ENCODE measurements around the gene THEM5.

Gene THEM5

DNA sequence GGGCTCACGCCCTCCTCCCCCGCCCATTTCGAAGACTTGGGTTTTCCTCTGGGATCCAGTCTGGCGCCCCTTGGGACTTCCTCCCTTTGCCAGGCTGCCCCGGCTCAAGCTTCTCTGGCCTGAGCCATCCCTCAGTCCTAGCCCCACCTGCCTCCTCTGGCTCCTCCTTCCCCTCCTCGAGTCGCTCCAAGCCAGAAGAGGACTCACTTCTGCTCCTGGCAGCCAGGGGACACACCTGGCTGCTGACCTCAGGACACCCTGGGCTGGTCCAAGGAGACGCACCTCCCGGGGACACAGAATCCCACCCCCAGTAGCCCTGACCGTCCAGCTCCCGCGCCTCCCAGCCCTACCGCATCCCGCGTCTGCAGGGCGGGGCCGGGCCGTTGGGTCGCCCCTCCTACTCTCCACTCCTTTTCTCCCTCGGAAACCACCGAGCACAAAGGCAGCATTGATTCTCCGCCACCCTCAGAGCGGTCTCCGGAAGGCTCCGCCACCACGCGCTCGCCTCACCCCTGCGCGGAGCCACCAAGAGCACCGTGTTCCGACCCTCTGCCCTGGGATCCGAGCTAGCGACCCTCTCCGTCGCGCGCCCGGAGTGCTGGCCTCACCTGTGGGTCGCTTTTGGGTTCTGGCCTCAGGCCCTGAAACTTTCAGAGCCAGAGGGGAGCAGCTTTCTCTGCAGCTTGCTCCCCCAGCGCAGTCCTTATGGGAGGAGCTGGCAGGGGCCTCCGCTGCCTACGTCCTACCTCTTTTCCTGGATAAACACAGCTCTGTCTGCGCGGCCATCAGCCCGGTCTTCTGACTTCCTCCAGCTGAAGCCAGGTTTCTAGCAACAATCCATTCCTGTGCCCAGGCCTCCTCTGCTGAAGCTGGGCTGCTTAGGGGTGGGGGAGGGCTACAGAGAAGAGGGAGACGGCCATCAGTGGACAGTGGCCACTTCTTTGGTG is 13.8 kb downstream of the THEM5 start, which contains the start of gene C2CD4D:
Gene C2CD4D (minus strand): TSS at position 364 of the 947 bp plus-strand sequence. CDS start 831 bp downstream, outside the sequence.
- DNase-seq (ENCODE audit: low read depth in 2 of 2) = peak; percentile 41 to 60

DNA sequence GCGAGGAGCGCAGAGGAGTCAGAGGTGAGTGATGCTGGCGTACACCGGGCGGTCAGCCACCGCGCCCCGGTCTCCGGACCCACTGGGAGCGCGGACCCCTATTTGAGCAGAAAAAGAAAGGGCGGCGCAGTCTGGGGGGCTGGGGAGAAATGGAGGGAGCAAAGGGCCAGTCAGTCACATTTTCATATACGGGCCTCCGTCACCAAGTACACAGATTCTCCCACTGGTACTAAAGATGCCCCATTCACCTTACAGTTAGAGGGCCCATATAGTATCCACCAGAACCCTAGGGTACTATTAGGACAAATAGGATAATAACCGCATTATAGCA is 14.5 kb downstream of the THEM5 start:
- no peak for DNase-seq (ENCODE audit: low read depth in 2 of 2)

DNA sequence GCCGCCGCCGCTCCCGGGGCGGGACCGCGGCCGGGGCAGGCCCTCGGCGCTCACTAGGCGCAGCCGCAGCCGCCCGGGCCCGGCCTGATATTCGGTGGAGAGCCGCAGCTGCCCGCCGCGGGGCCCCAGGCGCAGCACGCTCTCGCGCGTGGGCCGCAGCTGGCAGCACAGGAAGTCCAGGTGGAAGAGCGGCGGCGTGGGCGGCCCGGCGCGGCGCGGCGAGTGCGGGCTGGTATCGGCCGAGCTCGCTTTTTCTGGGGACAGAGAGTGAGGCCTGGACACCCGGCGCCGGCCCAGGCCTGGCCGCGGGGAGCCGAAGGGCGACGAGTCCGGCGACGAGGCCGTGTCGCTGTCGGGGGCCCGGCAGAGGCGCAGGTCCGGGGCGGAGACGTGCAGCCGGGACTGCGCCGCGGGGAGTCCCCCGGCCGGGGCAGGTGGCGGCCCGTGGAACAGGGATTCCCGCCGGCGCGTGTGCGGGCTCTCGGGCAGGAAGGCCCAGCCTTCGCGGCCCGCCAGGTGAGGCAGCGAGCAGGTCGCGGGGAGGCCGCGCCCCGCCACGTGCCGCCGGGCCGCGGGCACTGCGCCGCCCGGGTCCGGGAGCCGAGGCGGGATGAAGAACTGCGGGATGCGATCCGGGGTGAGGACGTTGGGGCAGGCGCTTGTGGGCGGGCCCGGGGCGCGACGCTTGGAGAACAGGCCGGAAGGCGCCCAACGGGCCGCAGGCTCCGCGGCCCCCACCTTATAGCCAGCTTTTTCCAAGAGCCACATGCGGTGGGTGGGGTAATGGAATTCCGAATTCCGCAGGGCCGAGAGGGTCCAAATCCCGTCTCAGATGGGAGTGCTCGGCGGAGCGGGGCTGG is 15.1 kb downstream of the THEM5 start:
- DNase-seq (ENCODE audit: low read depth in 2 of 2) = peak in 1 of 2 donors; percentile 42

DNA sequence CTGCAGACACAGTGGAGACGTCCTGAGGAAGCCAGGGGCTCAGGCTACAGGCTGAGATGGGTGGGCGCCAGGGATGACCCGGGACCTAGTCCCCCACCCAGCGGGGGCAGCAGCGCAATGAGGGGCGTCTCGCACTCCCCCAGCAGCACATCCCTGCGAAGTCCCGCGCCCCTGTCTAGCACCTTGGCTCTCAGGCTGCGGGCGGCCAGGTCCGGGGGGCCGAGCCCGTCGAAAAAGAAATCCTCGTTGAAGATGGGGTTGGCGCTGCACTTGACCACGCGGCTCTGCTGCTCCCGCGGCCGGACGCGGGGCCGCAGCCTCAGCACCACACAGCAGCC is 15.7 kb downstream of the THEM5 start:
- DNase-seq (ENCODE audit: low read depth in 2 of 2) = no peak

DNA sequence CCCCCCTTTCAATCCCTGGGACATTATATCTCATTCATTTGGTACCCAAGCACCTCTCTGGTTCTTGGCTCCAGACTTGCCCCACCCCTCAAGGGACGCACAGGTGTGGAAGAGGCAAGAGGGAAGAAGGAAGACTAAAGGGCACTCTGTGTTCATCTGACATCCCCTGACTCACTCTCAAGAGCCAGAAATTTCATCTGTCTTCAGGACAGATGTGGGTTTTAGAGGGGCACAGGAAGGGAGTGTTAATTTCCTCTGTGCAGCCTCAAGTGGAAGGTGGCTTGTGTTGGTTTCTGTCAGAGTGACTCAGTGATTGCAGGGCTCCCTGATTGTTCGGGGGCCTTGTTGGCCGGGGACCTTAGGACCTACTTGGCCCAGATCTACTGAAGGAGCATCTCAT is 16.3 kb downstream of the THEM5 start:
- DNase-seq (ENCODE audit: low read depth in 2 of 2) = no peak

DNA sequence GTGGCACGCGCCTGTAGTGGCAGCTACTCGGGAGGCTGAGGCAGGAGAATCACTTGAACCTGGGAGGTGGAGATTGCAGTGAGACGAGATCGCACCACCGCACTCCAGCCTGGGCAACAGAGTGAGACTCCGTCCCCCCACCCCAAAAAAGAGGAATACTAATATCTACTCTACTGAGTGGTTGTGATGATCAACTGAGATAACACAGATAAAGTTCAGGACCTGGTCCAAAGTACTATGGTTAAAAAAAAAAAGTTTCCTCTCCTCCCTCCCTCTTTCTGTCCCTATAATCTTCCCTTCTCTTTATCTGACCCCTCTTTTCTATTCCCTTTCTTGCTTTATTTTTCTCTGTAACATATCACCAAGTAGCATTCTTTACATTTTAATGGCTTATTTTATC is 17.9 kb downstream of the THEM5 start:
- DNase-seq (ENCODE audit: low read depth in 2 of 2) = no peak

DNA sequence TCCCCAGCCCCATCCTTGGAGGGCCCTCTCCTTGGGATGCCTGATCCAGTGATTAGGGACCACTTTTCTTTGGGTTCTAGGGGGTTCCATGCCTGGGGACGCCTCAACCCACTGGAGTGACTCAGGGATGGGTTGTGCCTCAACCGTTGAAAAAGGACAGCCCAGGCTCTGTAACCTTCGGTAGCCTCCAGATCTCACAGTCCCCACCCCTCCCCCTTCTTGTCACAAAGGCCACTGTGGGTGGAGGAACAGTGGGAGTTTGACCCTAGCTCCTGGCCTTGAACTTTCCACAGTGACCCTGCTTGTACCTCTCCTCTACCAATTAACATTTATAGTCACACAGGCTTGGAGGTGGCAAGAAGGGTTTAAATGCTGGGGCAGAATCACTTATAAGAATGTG is 19.3 kb downstream of the THEM5 start:
- DNase-seq (ENCODE audit: low read depth in 2 of 2) = no peak

DNA sequence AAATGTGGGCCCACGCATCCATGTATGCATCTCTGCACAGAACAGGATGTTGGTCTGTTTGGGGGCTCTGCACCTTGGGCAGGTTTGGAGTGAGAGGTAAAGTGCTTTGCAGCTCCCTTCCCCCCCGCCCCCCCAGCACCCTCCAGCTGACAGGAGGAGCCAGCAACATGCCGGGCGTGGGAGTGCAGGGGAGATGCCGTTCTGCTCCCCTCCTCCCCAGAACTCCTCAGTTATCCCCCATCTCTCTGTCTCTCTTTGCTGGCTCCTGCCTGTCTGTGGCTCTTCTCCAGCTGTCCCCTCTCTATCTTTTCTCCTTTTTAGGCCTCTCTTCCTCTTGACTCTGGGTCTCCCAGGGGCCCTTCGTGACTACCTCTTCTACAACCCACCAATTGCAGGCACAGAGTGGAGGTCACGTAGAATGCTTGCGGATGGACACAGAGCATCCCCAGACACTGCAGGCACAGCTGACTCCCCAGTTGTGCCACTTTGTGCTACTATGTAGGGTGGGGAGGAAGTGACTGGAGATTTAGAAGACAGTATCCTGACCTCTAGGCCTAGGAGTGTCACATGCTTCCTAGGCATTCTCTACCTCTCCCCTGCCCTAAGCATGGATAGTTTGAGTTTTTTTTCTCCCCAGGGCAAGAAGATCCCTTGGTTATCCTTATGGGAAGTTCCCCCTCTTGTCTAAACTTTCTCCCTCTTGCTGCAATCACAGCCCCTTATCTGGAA is 20.2 kb downstream of the THEM5 start:
- DNase-seq (ENCODE audit: low read depth in 2 of 2) = no peak

DNA sequence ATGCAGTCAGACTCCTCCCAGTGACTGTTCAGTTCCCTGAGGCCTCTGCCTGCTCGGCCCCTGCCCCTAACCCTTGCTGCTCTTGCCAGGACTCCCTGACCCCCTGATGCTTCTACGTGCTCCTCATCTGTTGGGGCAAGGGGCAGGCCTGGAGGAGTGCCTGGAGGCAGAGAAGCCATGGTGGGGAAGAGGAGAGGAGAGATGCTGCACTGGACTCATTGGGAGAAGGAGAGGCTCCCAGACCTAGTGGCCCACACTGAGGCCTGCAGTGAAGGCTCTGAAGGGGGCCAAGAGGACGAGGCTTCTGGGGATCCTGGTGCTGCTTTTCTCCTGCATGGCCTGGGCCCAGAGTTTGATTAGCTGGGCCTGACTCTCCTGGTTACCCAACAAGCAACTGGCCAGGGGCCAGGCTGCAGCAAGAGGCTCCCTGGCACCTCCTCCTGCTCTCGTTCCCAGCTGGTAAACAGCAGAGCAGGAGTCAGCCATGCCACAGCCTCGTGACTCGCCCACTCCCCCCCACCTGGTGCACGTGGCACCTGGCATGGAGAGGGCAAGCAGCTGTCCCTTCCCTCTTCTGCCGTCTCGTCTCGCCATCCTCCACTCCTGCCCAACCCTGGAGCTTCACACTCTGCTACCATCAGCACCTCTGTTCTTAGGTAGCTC is 21.1 kb downstream of the THEM5 start:
- DNase-seq (ENCODE audit: low read depth in 2 of 2) = no peak

DNA sequence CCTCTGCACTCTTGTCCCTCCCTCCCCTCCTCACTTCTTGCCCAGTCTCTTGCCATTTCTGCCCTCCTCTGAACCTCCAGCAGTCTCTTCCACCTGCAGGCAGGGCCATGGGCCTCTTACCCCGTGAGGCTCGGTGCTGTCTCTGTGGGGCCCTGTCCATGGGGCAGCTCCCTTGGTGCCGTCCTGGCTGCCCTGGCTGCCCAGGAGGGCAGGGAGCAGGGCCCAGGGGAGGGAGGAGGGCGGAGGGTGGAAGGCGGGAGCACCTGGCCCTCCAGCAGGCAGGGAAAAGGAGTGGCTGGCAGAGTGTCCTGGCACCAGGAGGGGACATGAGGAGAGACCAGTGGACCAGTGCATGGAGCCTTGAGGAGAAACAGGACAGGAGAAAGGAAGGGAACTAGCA is 21.9 kb downstream of the THEM5 start, which contains the start of gene RORC:
Gene RORC (minus strand): TSS at position 198 of the 400 bp plus-strand sequence. CDS start 38 bp downstream, at position 160.
- DNase-seq (ENCODE audit: low read depth in 2 of 2) = no peak

DNA sequence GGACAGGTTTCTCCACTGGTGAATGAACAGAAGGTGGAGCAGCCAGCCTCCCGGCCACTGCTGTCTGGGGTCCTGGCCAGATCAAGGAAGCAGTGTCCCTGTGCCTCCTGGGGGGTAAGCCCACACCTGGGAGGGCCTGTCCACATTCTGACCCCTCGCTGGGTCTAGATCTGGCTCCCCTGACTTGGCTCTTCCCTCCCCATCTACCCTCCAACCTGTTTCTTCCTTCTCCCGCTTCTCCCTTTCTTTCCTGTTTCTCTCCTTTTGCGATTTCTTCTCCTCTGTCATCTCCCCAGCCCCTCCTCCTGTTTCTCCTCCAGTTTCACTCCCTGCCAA is 22.3 kb downstream of the THEM5 start:
- no peak for DNase-seq (ENCODE audit: low read depth in 2 of 2)

DNA sequence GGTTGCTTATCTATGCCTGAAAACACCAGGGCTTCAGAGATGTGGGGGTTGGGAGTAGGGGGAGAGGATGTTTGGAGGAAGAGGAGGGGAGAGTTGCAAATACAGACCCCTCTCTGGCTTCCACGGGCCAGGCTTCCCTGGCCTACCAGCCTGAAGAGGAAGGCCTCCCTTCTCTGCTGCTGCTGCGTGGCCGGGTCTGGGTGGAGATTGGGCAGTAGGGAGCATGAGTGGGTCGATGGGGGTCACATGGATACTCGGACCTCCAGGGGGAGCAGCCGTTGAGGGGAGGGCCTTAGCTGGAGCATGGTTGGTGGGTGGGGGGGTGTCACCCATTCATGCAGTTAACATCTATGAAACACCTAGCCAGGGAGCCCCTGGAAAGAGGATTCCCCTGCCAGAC is 23.5 kb downstream of the THEM5 start:
- DNase-seq (ENCODE audit: low read depth in 2 of 2) = no peak

DNA sequence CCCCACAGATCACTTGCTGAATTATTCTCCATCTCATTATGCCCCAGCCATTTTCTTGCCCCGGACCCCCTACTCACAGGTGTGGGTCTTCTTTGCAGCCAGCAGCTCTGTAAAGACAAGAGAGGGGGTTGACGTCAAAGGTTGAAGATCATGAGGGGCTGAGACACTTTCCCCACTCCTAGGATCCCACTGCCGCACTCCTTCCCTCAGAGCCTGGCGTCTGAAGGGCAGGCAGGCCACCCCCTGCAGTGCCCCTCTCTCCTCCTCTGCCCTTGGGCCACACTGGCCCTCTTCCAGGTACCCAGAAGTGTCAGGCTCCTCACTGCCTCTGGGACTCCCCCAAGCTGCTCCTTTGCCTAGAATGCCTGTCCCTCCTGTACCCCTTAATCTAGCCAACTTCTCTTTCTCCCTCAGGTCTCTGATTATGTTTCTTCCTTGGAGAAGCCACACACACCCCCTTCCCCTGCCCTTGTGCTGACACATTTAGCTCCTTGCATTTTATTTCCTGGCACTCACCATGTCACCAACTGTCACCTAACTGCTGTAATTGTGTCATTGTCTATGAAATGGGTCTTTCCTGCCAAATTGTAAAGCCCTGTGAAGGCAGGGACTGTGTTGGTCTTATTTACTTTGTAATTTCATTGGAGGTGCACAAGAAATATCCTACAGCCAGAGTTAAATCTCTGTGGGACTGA is 24.0 kb downstream of the THEM5 start:
- no peak for DNase-seq (ENCODE audit: low read depth in 2 of 2)

DNA sequence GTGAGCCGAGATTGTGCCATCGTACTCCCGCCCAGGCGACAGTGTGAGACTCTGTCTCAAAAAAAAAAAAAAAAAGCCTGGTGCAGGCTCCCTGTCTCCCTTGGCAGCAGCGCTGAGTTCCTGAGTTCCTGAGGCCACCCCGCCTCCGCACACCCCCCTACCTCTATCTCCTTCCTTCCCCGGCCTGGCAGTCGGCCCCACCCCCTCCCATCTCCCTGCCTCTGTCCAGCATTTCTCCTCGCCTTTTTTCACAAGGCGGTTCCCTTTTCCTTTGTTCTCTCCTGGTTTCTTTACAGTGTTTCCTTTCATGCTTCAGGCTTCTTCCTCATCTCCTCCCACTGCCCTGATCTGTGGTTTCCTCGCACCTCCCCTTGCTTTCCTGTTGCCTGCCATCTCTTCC is 24.6 kb downstream of the THEM5 start:
- no peak for DNase-seq (ENCODE audit: low read depth in 2 of 2)

DNA sequence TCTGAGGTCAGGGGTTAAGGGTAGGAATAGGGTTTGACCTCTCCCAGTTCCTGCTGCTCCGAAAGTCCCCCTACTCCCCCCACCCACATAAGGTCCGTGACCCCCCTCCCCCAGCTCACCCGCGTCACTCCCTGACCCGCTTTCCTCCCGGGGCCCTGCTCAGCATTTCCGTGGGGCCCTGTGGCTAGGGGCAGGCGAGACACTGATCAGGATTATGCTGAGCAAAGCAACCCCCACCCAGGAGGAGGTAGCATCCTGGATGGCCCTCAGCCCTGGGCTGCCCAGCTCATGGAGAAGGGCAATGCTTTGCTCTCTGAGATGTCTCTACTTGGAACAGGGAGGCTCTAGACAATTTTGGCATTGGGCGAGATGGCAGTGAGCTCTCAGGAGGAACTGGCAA is 25.7 kb downstream of the THEM5 start:
- DNase-seq (ENCODE audit: low read depth in 2 of 2) = no peak

DNA sequence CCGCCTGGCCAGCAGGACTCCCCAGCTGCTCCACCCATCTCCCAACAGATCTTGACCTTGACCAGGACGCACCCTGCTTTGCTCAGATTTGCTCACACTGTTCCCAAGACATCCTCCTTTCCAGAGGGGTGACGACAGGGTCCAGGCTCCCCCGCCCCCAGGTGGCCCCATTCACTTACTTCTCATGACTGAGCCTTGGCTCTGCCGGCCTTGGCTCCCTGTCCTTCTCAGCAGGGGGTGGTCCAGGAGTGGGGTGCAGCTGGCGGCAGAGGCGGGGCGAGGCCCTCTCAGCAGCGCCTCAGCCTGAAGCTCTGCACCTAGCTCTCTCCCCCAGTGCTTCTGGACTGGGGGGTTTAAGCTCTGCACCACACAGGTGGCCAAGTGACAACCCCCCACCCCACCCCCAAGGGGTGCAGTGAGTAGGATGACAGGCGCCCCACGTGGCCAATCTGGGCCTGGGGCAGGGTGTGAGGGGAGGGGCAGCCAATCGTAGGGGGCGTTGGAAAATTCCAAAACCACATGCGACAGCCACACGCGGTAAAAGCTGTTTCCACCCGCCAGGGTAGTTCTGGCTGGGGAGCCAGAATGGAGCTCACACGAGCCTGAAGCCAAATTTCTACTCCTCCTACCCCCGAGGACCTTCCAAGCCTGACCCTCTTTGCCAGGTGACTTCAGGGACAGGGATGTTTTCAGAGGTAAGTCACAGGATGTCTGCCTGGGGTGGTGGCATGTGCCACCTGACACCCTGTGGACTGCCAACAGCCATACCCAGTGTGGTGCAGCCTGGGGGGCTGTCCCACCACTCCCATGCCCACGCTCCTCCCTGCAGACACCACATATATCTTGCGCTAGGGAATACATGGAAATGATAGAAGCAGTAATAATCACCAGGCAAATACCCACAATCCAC is 27.5 kb downstream of the THEM5 start:
- DNase-seq (ENCODE audit: low read depth in 2 of 2) = peak in 1 of 2 donors; percentile 50

DNA sequence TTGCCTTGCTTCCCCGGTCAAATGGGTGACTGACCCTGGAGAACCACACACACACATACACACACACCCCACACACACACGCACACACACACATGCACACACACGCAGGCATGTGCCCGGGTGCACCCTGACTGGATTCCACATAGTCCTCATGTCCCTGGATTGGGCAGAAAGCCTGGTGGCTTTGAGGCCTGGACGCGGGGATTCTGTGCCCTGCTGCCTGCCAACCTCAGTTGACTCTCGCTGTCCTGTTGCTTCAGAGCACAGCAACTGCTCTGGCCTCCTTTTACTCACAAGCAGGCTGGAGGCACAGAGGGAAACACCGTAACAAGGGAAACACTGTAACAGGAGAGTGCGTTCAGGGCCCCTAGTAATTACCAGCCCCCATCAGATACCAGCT is 28.3 kb downstream of the THEM5 start:
- no peak for DNase-seq (ENCODE audit: low read depth in 2 of 2)

DNA sequence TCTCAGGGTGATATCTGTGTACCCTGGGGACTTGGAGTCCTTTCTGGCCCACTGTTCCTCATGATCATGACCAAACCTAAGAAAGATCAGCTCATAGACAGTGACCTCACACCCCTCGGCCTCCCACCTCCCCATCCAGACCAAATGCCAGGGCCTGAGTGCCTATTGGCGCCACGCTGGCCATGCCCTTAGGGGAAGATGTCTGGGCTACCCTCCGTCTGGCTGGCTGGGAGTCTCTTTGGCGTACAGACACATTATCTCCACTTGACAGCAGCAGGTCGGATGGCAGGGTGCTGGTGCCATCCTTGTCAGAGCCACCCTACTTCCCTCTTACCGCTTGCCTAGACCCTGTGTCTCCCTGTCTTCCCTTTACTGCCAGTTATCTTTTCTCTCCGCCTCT is 30.3 kb downstream of the THEM5 start:
- DNase-seq (ENCODE audit: low read depth in 2 of 2) = no peak

DNA sequence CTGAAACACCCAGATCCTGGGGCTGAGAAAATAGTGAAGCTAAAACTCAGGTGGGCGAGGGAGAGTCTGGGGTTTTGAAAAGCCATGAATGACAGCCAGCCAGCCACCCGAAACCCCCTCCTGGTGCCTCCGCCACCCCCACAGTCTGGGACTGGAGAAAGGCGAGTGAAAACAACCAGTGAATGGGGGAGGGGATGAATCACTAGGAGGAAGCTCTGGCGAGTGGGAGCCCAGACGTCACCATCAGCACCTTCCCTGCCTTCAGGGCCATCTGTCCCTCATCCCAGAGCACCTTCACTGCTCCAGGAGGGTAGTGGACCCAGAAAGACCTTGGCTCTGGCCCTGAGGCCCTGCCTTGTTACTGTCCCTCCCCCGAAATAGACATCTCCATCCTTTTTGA is 31.1 kb downstream of the THEM5 start:
- peak; percentile 44 to 54 for DNase-seq (ENCODE audit: low read depth in 2 of 2)

DNA sequence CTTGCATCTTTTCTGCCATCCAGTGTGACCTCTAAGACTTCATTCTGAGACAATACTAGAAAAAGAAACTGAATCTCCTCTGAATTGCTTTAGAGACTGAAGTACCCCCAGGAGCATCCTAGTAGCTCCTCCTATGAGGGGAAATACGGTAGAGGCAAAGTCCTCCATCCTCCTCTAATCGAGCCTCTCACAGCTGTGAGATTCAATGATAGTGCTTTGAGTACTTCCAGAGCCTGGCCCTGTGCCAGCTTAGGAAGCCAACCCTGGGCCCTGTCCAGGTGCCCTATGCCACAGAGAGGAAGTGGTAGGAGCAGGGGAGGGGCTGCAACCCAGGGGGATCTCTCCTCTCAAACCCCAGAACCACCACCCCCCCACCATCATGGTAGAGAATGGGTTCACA is 32.6 kb downstream of the THEM5 start:
- no peak for DNase-seq (ENCODE audit: low read depth in 2 of 2)
